Astrocyte of the cerebellum (primary cell): Measurements from ENCODE around the gene HEBP1.

ENCODE experiments used
- DNase-seq: peaks from one replicate; pipeline ENCODE4 v3.0.0-alpha.2; 2011; ENCODE audit warnings: low read depth
- H3K4me3 ChIP-seq: 2 replicates; pipeline ENCODE4 v1.5.1; 2011; ENCODE audit warnings: mild to moderate bottlenecking, low read depth, low read length, moderate library complexity
- in situ Hi-C: cut with HindIII; loops from 2 replicates; pipeline ENCODE4 v1.10.0; 2017; ENCODE audit warnings: low sequenced_read_pairs
- TF ChIP-seq, protein P1 (sequence below): IDR thresholded peaks from 2 replicates; pipeline ENCODE4 v1.5.1; 2012; ENCODE audit warnings: low read length, low read depth, moderate library complexity, mild to moderate bottlenecking; ENCODE audit errors: missing control alignments

The HEBP1 gene

DNA sequence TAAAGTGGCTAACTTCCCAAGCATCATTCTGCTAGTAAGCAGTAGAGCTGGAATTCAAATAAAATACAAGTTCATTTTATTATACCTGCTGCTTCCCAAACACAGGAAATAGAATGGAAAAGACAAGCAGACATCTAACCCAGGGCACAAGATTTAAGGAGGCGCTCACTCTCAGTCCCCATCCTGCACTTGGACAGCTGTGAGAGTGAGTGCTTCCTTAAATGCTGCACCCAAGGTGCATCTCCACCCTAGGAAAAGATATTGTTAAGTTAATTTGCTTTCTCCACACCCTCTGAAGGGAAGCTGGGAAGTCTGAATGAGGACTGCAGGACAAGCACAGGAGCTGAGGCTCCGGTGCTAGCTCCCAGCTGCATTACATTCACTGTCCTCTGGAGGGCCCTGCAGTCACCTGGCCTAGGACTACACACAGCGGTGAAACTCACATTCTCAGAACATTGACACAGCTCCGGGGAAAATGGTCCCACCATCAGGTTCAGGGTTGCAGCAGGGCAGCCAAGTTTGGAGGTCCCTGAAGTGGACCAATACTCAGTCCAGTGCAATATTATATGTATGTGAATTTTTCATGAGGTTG is 14.2 kb downstream of the HEBP1 start:
- H3K4me3 ChIP-seq, result no peak overlapping the region
- TF ChIP-seq, protein P1, sequence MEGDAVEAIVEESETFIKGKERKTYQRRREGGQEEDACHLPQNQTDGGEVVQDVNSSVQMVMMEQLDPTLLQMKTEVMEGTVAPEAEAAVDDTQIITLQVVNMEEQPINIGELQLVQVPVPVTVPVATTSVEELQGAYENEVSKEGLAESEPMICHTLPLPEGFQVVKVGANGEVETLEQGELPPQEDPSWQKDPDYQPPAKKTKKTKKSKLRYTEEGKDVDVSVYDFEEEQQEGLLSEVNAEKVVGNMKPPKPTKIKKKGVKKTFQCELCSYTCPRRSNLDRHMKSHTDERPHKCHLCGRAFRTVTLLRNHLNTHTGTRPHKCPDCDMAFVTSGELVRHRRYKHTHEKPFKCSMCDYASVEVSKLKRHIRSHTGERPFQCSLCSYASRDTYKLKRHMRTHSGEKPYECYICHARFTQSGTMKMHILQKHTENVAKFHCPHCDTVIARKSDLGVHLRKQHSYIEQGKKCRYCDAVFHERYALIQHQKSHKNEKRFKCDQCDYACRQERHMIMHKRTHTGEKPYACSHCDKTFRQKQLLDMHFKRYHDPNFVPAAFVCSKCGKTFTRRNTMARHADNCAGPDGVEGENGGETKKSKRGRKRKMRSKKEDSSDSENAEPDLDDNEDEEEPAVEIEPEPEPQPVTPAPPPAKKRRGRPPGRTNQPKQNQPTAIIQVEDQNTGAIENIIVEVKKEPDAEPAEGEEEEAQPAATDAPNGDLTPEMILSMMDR, result peak; percentile 62
- in situ Hi-C loops, result no loop called here
- DNase-seq, result no peak

- in situ Hi-C loops, result no loop called here
- TF ChIP-seq, protein P1, result no peak
- DNase-seq, result no peak
- no peak overlapping the region for H3K4me3 ChIP-seq
Observed at GRCh38 chr12:12984149-12984548, 15.9 kb downstream of the HEBP1 start.

DNA sequence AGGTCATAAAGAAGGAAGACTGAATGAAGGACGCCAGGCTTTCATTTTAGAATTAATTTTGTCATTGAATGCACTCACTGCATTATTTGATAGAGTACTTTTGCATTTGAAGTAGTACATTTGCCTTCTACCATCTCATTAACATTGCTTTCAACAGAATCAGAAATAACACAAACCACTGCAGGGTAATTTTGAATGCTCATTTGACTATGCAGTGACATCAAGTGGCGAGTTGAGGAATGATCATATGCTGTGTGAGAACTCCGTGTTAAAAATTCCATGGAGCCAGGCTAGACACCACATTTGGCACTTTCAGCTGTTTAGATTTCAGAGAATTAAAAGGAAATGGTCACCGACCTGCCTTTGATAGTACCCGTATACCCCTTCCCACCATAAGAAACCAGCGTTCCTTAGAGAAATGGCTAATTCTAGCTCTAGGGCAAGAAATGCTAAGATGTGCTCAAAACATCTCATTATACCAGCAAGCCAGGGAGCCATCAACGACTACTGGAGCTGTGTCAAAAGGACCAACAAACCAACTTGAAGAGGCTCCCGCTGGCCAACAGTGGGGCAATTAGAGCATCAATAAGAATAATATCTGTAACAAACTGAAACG is 16.5 kb downstream of the HEBP1 start:
- no peak overlapping the region for H3K4me3 ChIP-seq
- TF ChIP-seq, protein P1, result peak; percentile 69
- DNase-seq, result peak; percentile 37
- in situ Hi-C loops, result no loop called here

DNA sequence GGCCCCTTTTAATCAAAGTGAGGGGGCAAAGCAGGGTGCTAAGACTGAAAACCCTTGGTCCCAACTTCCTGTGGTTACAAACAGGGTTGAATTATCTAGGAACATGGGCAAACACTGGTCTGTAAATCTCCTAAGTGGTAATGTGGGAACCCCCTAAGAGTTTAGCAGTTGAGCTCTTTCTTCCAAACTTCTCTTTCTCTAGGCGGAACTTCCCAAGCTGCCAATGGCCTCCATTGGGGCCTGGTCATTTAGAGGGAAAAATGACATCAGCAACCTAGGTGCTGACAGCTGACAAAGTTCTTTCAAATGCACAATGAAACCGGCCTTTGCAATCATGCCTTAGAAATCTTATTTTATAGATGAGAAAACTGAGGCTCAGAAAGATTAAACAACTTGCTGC is 17.7 kb downstream of the HEBP1 start:
- TF ChIP-seq, protein P1, result no peak
- in situ Hi-C loops, result no loop called here
- no peak overlapping the region for H3K4me3 ChIP-seq
- DNase-seq, result no peak

DNA sequence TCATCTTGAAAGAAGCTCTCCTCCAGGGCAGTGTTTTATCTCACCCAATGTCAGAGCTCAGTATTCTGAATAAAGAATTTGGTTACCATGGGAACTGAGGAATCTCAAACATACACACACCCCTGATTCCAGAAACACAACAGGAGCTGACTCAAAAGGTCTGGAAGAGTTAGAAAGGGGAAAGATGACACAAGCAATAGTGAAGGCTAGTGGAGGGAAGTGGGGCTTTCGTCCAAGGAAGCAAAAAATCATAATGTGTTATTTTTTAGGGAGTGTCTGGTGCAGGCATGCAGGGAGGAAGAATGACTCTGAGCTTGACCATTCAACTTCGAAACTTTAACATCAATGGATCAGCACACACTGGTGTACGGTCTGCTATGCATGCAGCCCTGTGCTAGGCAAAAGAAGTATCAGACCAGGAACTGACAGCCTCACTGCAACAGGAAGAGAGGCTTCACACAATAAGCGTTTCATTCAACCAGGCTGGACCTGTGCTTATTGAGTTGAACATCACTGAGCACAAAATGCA is 20.3 kb downstream of the HEBP1 start:
- DNase-seq, result peak; percentile 87
- TF ChIP-seq, protein P1, result no peak
- in situ Hi-C loops, result no loop called here
- no peak overlapping the region for H3K4me3 ChIP-seq

DNA sequence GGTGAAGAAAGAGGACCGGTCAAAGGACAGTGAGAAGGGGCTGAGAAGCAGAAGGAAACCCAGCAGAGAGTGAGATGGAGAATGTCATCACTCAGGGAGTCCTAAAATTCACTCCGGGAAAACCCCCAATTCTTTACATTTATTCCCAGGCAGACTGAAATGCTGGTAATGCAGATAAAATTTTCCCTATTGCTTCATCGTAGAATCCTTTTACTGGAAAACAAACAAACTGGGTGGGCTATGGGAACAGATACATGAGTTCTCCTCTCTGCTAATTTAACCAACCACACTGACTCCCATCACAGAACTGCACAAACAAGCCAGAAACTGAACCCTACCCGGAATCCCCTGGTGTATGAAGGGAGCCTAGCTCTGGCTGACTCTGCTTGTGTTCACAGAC is 20.9 kb downstream of the HEBP1 start:
- in situ Hi-C loops, result no loop called here
- no peak overlapping the region for H3K4me3 ChIP-seq
- TF ChIP-seq, protein P1, result no peak
- no peak for DNase-seq
